ENCODE results near the gene HEATR5B.
"Not testable (repeated sequence)": the region's sequence is repeated elsewhere in the genome, so short reads cannot be mapped to it uniquely, and the experiment has no call there.

Gene HEATR5B

DNA sequence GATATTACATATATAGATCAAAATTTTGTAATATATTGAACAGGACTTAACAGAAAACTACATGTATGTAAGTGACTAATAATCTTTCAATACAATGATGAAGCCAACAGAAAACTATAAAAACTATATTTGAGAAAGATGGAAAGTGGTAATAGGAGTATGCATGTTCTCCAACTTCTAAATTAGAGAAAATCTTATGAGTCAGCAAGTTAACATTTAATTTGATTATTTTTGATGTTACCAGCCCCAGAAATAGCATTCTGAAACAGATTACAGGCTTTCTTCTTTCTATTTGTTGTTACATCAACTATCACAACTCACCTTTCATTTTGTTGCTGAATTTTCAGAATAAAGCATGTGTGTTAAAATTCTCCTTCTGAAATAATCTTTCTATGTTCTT, 147.6 kb downstream of the HEATR5B start:
- DNase-seq (ENCODE audit: low spot score): not testable (repeated sequence)

- DNase-seq (ENCODE audit: low spot score): not testable (repeated sequence)
These were observed 152.5 kb downstream of the HEATR5B start for GRCh38 chr2:36931688-36932087.
